NT2/D1 (cell line): ENCODE measurements around the gene ARPP19.

Experiments used
- DNase-seq: peaks from one replicate; pipeline ENCODE4 v3.0.0-alpha.2; 2011; ENCODE audit warnings: low read depth, low spot score
- H3K27me3 ChIP-seq: 2 replicates; pipeline ENCODE4 v1.6.0; 2011; ENCODE audit warnings: mild to moderate bottlenecking; ENCODE audit not compliant: insufficient read length, insufficient read depth
- H3K36me3 ChIP-seq: 2 replicates; pipeline ENCODE4 v1.6.1; 2011; ENCODE audit warnings: mild to moderate bottlenecking, low read length, mixed read lengths; ENCODE audit not compliant: insufficient read depth, insufficient read length
- H3K4me1 ChIP-seq: 2 replicates; pipeline ENCODE4 v1.5.1; 2011; ENCODE audit not compliant: insufficient read depth, insufficient read length
- H3K4me3 ChIP-seq: 2 replicates; pipeline ENCODE4 v1.5.1; 2011; ENCODE audit warnings: low read depth; ENCODE audit not compliant: insufficient read length
- H3K9ac ChIP-seq: 2 replicates; pipeline ENCODE4 v1.6.0; 2011; ENCODE audit warnings: low read depth; ENCODE audit not compliant: insufficient read length
- H3K9me3 ChIP-seq: 2 replicates; pipeline ENCODE4 v1.5.1; 2011; ENCODE audit warnings: mild to moderate bottlenecking, low read length; ENCODE audit not compliant: insufficient read depth
- SUZ12 ChIP-seq: IDR thresholded peaks from 2 replicates; pipeline ENCODE4 v1.6.1; 2011; ENCODE audit not compliant: insufficient read length, insufficient read depth; ENCODE audit errors: extremely low read depth
- YY1 ChIP-seq: IDR thresholded peaks from 2 replicates; pipeline ENCODE4 v1.6.1; 2011; ENCODE audit not compliant: insufficient read length, insufficient read depth
- ZNF274 ChIP-seq: IDR thresholded peaks from 2 replicates; pipeline ENCODE4 v1.6.1; 2011; ENCODE audit warnings: mild to moderate bottlenecking, low read depth, low read length

Gene ARPP19

DNA sequence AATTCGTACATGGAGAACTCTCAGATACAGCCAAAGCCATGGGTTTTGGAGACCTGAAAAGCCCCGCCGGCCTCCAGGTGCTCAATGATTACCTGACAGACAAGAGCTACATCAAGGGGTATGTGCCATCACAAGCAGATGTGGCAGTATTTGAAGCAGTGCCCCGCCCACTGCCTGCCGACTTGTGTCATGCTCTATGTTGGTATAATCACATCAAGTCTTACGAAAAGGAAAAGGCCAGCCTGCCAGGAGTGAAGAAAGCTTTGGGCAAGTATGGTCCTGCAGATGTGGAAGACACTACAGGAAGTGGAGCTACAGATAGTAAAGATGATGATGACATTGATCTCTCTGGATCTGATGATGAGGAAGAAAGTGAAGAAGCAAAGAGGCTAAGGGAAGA is 63.7 kb downstream of the ARPP19 start:
- no peaks in the 10 kb centered on the region for H3K9me3 ChIP-seq
- no peaks in the 10 kb centered on the region for H3K27me3 ChIP-seq
- TF ChIP-seq SUZ12 (no peak), YY1 (no peak), ZNF274 (no peak)
- no peaks in the 10 kb centered on the region for H3K36me3 ChIP-seq
- no peak overlapping the region for H3K4me3 ChIP-seq
- H3K4me1 ChIP-seq, result no peaks in the 10 kb centered on the region
- no peak for DNase-seq
- no peak overlapping the region for H3K9ac ChIP-seq

DNA sequence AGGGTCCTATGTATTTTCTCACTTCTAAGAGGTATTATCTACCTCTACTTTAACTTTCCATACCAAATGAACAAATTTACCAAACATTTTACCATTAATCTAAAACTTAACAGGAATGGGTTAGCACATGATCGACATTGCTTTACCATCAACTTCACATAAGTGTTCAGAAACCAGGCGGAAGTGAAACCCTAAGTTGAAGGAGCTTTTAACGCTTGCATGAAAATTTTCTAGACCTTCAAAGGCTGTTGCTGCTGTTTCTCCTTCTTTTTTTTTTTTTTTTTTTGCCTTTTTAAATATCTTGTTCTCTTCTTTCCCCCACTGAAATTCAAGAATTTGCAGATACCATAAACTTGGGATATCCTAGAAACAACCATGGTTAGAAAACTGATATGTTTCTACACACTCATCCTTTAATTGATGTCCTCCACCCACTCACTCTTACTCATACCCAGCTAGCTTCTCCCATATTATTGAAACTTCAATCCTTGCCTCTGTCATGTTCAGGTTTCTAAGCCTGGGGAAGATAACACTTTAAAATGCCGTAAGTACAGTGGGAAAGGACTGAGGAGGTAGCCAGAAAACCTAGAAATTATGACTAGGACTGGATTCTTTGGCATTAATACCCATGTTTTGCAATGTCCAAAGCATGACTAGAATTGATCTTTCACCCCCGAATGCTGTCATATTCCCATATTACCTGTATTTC is 64.9 kb downstream of the ARPP19 start:
- no peak for DNase-seq
- Histone ChIP-seq H3K27me3 (no peaks in the 10 kb centered on the region), H3K4me1 (no peaks in the 10 kb centered on the region), H3K4me3 (no peak overlapping the region), H3K9me3 (no peaks in the 10 kb centered on the region), H3K36me3 (no peaks in the 10 kb centered on the region), H3K9ac (no peak overlapping the region)
- TF ChIP-seq YY1 (no peak), SUZ12 (no peak), ZNF274 (no peak)

DNA sequence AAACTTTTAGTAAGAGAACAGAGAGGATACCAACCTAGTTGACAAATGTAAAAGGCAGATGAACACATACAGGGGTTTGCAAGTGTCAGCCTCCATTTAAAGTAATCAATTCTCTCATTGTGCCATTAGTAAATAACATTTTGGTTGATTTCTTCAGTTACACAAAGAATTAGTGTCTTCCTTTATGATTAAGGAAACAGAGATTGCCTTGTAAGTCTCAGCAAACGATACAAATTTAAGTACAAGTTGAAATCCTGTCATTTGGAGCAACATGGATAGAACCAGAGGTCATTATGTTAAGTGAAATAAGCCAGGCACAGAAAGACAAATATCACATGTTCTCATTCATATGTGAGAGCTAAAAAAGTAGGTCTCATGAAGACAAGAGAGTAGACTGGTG is 66.2 kb downstream of the ARPP19 start:
- no peaks in the 10 kb centered on the region for H3K27me3 ChIP-seq
- no peak overlapping the region for H3K9ac ChIP-seq
- no peaks in the 10 kb centered on the region for H3K36me3 ChIP-seq
- H3K4me1 ChIP-seq, result no peaks in the 10 kb centered on the region
- H3K9me3 ChIP-seq, result no peaks in the 10 kb centered on the region
- TF ChIP-seq ZNF274 (no peak), SUZ12 (no peak), YY1 (no peak)
- DNase-seq, result no peak
- H3K4me3 ChIP-seq, result no peak overlapping the region

DNA sequence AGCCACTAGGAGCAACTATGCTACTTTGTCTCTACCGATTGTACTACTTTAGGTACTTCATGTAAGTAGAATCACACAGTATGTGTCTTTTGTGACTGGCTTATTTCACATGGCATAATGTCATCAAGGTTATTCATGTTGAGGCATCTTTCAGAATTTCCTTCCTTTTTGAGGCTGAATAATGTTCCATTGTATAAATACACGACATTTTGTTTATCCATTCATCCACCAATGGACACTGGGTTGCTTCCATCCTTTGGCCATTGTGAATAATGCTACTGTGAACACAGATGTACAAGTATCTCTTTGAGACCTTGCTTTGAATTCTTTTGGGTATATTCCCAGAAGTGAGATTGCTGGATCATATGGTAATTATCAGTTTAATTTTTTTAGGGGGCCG is 69.3 kb downstream of the ARPP19 start:
- DNase-seq, result no peak
- TF ChIP-seq SUZ12, result no peak
- TF ChIP-seq ZNF274, result no peak
- TF ChIP-seq YY1, result no peak
- Histone ChIP-seq H3K36me3 (no peaks in the 10 kb centered on the region), H3K9ac (no peak overlapping the region), H3K9me3 (no peaks in the 10 kb centered on the region), H3K27me3 (no peaks in the 10 kb centered on the region), H3K4me1 (no peaks in the 10 kb centered on the region), H3K4me3 (no peak overlapping the region)

DNA sequence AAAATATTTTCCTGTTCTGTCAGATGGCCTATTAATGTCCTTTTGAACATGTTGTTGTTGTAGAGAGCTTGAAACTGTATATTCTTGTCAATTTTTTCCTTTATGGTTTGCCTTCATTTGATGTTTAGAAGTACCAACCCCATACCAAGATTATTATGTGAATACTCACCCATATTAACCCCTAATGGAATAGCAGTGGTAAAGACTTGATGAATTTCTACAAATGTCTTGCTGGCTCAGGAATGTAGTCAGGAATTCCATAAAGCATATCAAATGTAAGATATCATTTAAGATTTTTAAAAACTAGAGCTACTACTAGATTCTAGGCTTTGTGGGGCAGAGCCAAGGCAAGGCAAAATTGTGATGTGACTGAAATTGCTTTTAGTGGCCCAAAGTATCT is 70.1 kb downstream of the ARPP19 start:
- no peaks in the 10 kb centered on the region for H3K4me1 ChIP-seq
- no peak for DNase-seq
- no peaks in the 10 kb centered on the region for H3K9me3 ChIP-seq
- TF ChIP-seq YY1, result no peak
- H3K36me3 ChIP-seq, result no peaks in the 10 kb centered on the region
- no peaks in the 10 kb centered on the region for H3K27me3 ChIP-seq
- no peak overlapping the region for H3K9ac ChIP-seq
- H3K4me3 ChIP-seq, result no peak overlapping the region
